H1 (cell line): Measurements from ENCODE around the gene BABAM2. TPM values are rescaled to one million over a fixed set of nuclear protein-coding genes. Genes with fewer than 3 reads are reported as not detected.

ENCODE experiments used
- CTCF ChIA-PET: fragments of 300-600 bp; sonication (Branson Sonifier 250); formaldehyde crosslinking; loops from one replicate; lab custom pipeline; 2021; ENCODE audit not compliant: partially characterized antibody; lab: Charles Lee
- POLR2A ChIA-PET: fragments of 300-600 bp; sonication (Branson Sonifier 250); formaldehyde crosslinking; loops from one replicate; lab custom pipeline; 2021; ENCODE audit warnings: inconsistent platforms; ENCODE audit not compliant: partially characterized antibody; lab: Charles Lee
- DNase-seq, 2 experiments: peaks; one replicate each; pipeline versions ENCODE4 v3.0.0 to v3.0.0-alpha.2; 2010 to 2022; ENCODE audit warnings: low spot score in 2 of 2, low read depth in 1 of 2, mixed read lengths in 1 of 2
- FAIRE-seq: peaks from 2 replicates; lab custom pipeline; 2011; peaks lifted over from hg19 to GRCh38; lab: Jason Lieb, UNC
- H2AFZ ChIP-seq: 2 replicates; pipeline ENCODE4 v1.8.1; 2012; ENCODE audit warnings: low read length, inconsistent platforms
- H2AK5ac ChIP-seq: 2 replicates; pipeline ENCODE4 v1.6.1; 2013; ENCODE audit warnings: low read depth, low read length
- H2BK120ac ChIP-seq: replicated peaks from 2 replicates; pipeline ENCODE3; 2013; ENCODE audit warnings: low read depth, low read length, inconsistent platforms
- H2BK12ac ChIP-seq: 2 replicates; pipeline ENCODE4 v1.6.1; 2013; ENCODE audit warnings: low read depth, low read length
- H2BK15ac ChIP-seq: 2 replicates; pipeline ENCODE4 v1.6.1; 2013; ENCODE audit warnings: low read length
- H2BK20ac ChIP-seq: 2 replicates; pipeline ENCODE4 v1.6.1; 2013; ENCODE audit warnings: low read length
- H2BK5ac ChIP-seq: 2 replicates; pipeline ENCODE4 v1.6.1; 2013; ENCODE audit warnings: low read depth, low read length
- H3K14ac ChIP-seq: 2 replicates; pipeline ENCODE4 v1.6.1; 2013; ENCODE audit warnings: inconsistent platforms; ENCODE audit not compliant: insufficient read length
- H3K18ac ChIP-seq: 2 replicates; pipeline ENCODE4 v1.6.1; 2013; ENCODE audit warnings: low read length; ENCODE audit errors: extremely low read depth
- H3K23ac ChIP-seq: 2 replicates; pipeline ENCODE4 v1.6.1; 2013; ENCODE audit warnings: inconsistent platforms; ENCODE audit not compliant: insufficient read length
- H3K23me2 ChIP-seq: 2 replicates; pipeline ENCODE4 v1.6.1; 2013; ENCODE audit warnings: low read depth, low read length
- H3K27ac ChIP-seq: 2 replicates; pipeline ENCODE4 v1.6.1; 2011; ENCODE audit warnings: low read depth, low read length, inconsistent platforms
- H3K27me3 ChIP-seq, 4 experiments: replicated peaks in 1 of 4; 1 replicate in 1 of 4; 2 replicates in 3 of 4; pipeline versions ENCODE4 v1.6.1 to v1.8.1; 2011 to 2013; ENCODE audit warnings: low read length in 3 of 4, mild to moderate bottlenecking in 3 of 4, inconsistent platforms in 2 of 4, mixed read lengths in 2 of 4, moderate library complexity in 1 of 4; ENCODE audit not compliant: control insufficient read depth in 3 of 4, insufficient read depth in 3 of 4; ENCODE audit errors: extremely low read depth in 1 of 4
- H3K36me3 ChIP-seq, 4 experiments: 2 replicates each; pipeline versions ENCODE4 v1.6.1 to v1.8.1; 2011 to 2013; ENCODE audit warnings: mild to moderate bottlenecking in 4 of 4, low read length in 3 of 4, moderate library complexity in 2 of 4, control low read depth in 1 of 4, inconsistent platforms in 1 of 4; ENCODE audit not compliant: insufficient read depth in 4 of 4, control insufficient read depth in 2 of 4
- H3K4ac ChIP-seq: replicated peaks from 2 replicates; pipeline ENCODE3; 2013; ENCODE audit warnings: low read length, low read depth, mixed read lengths, inconsistent platforms; ENCODE audit not compliant: insufficient read length
- H3K4me1 ChIP-seq, 4 experiments: replicated peaks in 1 of 4; 1 replicate in 1 of 4; 2 replicates in 3 of 4; pipeline versions ENCODE4 v1.6.1 to v1.8.1; 2011 to 2013; ENCODE audit warnings: low read length in 3 of 4, inconsistent platforms in 2 of 4, mixed read lengths in 1 of 4; ENCODE audit not compliant: insufficient read depth in 4 of 4, control insufficient read depth in 3 of 4
- H3K4me2 ChIP-seq, 2 experiments: 2 replicates each; pipeline versions ENCODE4 v1.6.1 to v1.8.1; 2011 to 2013; ENCODE audit warnings: low read depth in 2 of 2, low read length in 2 of 2, control low read depth in 1 of 2, inconsistent platforms in 1 of 2, mild to moderate bottlenecking in 1 of 2; ENCODE audit not compliant: insufficient read depth in 1 of 2
- H3K4me3 ChIP-seq, 4 experiments: fragments of 200-600, 300-600 bp in 1 of 4; sonication (generic), shearing (Covaris generic), sonication (Bioruptor Twin) in 1 of 4; 2 replicates each; pipeline versions ENCODE4 v1.5.1 to v1.8.1; 2011 to 2016; ENCODE audit warnings: low read length in 4 of 4, low read depth in 3 of 4, control low read depth in 2 of 4, inconsistent platforms in 2 of 4, mild to moderate bottlenecking in 2 of 4, mixed read lengths in 1 of 4, moderate library complexity in 1 of 4; ENCODE audit not compliant: insufficient read depth in 2 of 4; ENCODE audit errors: extremely low read depth in 1 of 4
- H3K56ac ChIP-seq: replicated peaks from 2 replicates; pipeline ENCODE3; 2013; ENCODE audit warnings: low read depth, mild to moderate bottlenecking, mixed read lengths, low read length, inconsistent platforms; ENCODE audit not compliant: insufficient read length
- H3K79me1 ChIP-seq: 2 replicates; pipeline ENCODE4 v1.6.1; 2013; ENCODE audit warnings: low read depth, low read length, control low read depth
- H3K79me2 ChIP-seq, 2 experiments: 2 replicates each; pipeline versions ENCODE4 v1.6.1 to v1.8.1; 2012 to 2013; ENCODE audit warnings: low read length in 2 of 2, mild to moderate bottlenecking in 2 of 2, inconsistent platforms in 1 of 2; ENCODE audit not compliant: insufficient read depth in 2 of 2, control insufficient read depth in 1 of 2
- H3K9ac ChIP-seq, 4 experiments: replicated peaks in 1 of 4; 1 replicate in 1 of 4; 2 replicates in 3 of 4; pipeline versions ENCODE4 v1.6.1 to v1.8.1; 2011 to 2013; ENCODE audit warnings: low read depth in 3 of 4, low read length in 3 of 4, control low read depth in 2 of 4, mild to moderate bottlenecking in 2 of 4, moderate library complexity in 2 of 4, inconsistent platforms in 1 of 4; ENCODE audit errors: extremely low read depth in 1 of 4
- H3K9me3 ChIP-seq, 2 experiments: 2 replicates each; pipeline versions ENCODE4 v1.6.1 to v1.8.1; 2012 to 2013; ENCODE audit warnings: mild to moderate bottlenecking in 2 of 2, moderate library complexity in 2 of 2, control low read depth in 1 of 2, inconsistent platforms in 1 of 2, low read depth in 1 of 2, low read length in 1 of 2, mixed read lengths in 1 of 2; ENCODE audit not compliant: insufficient read depth in 2 of 2
- H4K20me1 ChIP-seq, 2 experiments: replicated peaks in 1 of 2; 2 replicates each; pipeline versions ENCODE3 to v1.8.1; 2011 to 2013; ENCODE audit warnings: inconsistent platforms in 2 of 2, low read length in 2 of 2, mild to moderate bottlenecking in 1 of 2; ENCODE audit not compliant: insufficient read depth in 2 of 2, control insufficient read depth in 1 of 2
- H4K5ac ChIP-seq: 2 replicates; pipeline ENCODE4 v1.6.1; 2013; ENCODE audit warnings: low read length, low read depth, mixed read lengths, inconsistent platforms; ENCODE audit not compliant: insufficient read length
- H4K8ac ChIP-seq: 2 replicates; pipeline ENCODE4 v1.8.0; 2013; ENCODE audit warnings: mild to moderate bottlenecking, moderate library complexity, low read length, inconsistent platforms; ENCODE audit not compliant: insufficient read depth; ENCODE audit errors: extremely low read depth
- H4K91ac ChIP-seq: replicated peaks from 2 replicates; pipeline ENCODE3; 2013; ENCODE audit warnings: low read length, mixed read lengths, inconsistent platforms; ENCODE audit not compliant: insufficient read length
- CTCF ChIP-seq, 3 experiments: IDR thresholded peaks; 1 replicate in 2 of 3; 2 replicates in 1 of 3; pipeline versions ENCODE4 v1.5.1 to v1.6.1; 2011; ENCODE audit warnings: low read length in 3 of 3, mild to moderate bottlenecking in 3 of 3, inconsistent platforms in 2 of 3, low read depth in 1 of 3, moderate library complexity in 1 of 3; ENCODE audit not compliant: insufficient read depth in 1 of 3; ENCODE audit errors: control extremely low read depth in 1 of 3
- KDM5A ChIP-seq: fragments of 200-600 bp; IDR thresholded peaks from 2 replicates; pipeline ENCODE4 v1.7.1; 2012; ENCODE audit warnings: mild to moderate bottlenecking, low read length, inconsistent platforms, mixed read lengths
- NRF1 ChIP-seq: IDR thresholded peaks from 2 replicates; pipeline ENCODE4 v1.6.1; 2011; ENCODE audit warnings: mild to moderate bottlenecking, low read depth, low read length, improper control_type of control experiment
- WGBS, 2 experiments: shearing (Covaris generic) in 1 of 2; methylation state at CpG; one replicate each; pipeline versions ENCODE4 v1.1.6 to v1.1.7; 2013 to 2015; ENCODE audit warnings: low lambda C conversion rate in 2 of 2, mixed read lengths in 2 of 2, inconsistent platforms in 1 of 2, low coverage in 1 of 2, missing lambda C conversion rate in 1 of 2; ENCODE audit not compliant: insufficient replicate concordance in 2 of 2, insufficient coverage in 1 of 2, insufficient read length in 1 of 2; ENCODE audit errors: extremely low coverage in 1 of 2, missing lambda C conversion rate in 1 of 2; 5-methylcytosine and 5-hydroxymethylcytosine counted together
- polyA plus RNA-seq, 7 experiments: library from polyadenylated mRNA; depleted of rRNA in 3 of 7; stranded (reverse) in 5 of 7; unstranded in 2 of 7; fragments of >200 nt in 5 of 7; fragments of 200-250 nt in 2 of 7; gene quantifications; 1 replicate in 5 of 7; 2 replicates in 1 of 7; 4 replicates in 1 of 7; pipeline versions ENCODE4 v1.2.1 to v1.2.3, GENCODE V29; 2011 to 2013; ENCODE audit warnings: missing spikeins in 2 of 7, mixed read lengths in 2 of 7
- total RNA-seq: library from RNA; stranded (reverse); fragmentation: NEBNext Ultra II Directional; extraction: Animal tissue kit (Norgen Biotek cat#: 25700); gene quantifications from 2 replicates; pipeline ENCODE4 v1.2.1, GENCODE V29; 2021

Gene BABAM2
- total and polyA plus RNA-seq, 2 of the 8 experiments (the other 6 are each of a cell fraction or from before 2014, with no cell fraction given) = 15.8 to 20.9 TPM

- H2BK20ac ChIP-seq = no peak overlapping the region
- TF ChIP-seq CTCF (IDR thresholded peaks at IDR 0.05; ENCODE audit: control extremely low read depth in 1 of 3, insufficient read depth in 1 of 3, low read depth in 1 of 3, low read length in 3 of 3) (no peak), NRF1 (no peak), KDM5A (no peak)
- no peaks in the 10 kb centered on the region for H3K79me1 ChIP-seq
- WGBS, 2 experiments = 94% methylated on average over 8 of the region's 8 CpGs; no CpG with 5 or more reads in 1 of the 2 experiments
- H2BK12ac ChIP-seq = peak overlapping the region; percentile 14; the same call in 1 of the 2 replicates
- no peak overlapping the region for H2BK120ac ChIP-seq
- no peaks in the 10 kb centered on the region for H3K79me2 ChIP-seq
- no peak overlapping the region for H2AK5ac ChIP-seq
- H3K18ac ChIP-seq = no peak overlapping the region
- no peak overlapping the region for H3K23ac ChIP-seq
- H3K56ac ChIP-seq = no peak overlapping the region
- H3K23me2 ChIP-seq = no peaks in the 10 kb centered on the region
- no peak overlapping the region for H3K4ac ChIP-seq
- no peak overlapping the region for H2BK5ac ChIP-seq
- ChIA-PET POLR2A (interaction anchor here (1.3 kb wide), 1 partner anchor 15 kb away, joined by 4 read pairs; no protein-coding TSS in a partner anchor), CTCF (interaction anchor here (0.6 to 1.0 kb wide), 3 partner anchors 20 to 77 kb away, joined by 3 to 4 read pairs (median 3); no protein-coding TSS in a partner anchor)
- no peak overlapping the region for H3K9ac ChIP-seq
- H2AFZ ChIP-seq = no peak overlapping the region
- H3K27ac ChIP-seq = no peak overlapping the region
- no peak overlapping the region for H3K4me2 ChIP-seq
- H2BK15ac ChIP-seq = no peak overlapping the region
- H4K20me1 ChIP-seq = no peaks in the 10 kb centered on the region
- no peak overlapping the region for H4K5ac ChIP-seq
- no peak overlapping the region for H3K4me3 ChIP-seq
- no peaks in the 10 kb centered on the region for H3K9me3 ChIP-seq
- FAIRE-seq (no peak), DNase-seq (no peak)
- peaks cover 0 to 8% (median 6%) of the 10 kb centered on the region in 4 experiments; a peak in 3 of 7 replicates for H3K27me3 ChIP-seq
- no peak overlapping the region for H4K8ac ChIP-seq
- no peak overlapping the region for H3K14ac ChIP-seq
- H3K4me1 ChIP-seq = peaks cover 0 to 3% (median 3%) of the 10 kb centered on the region in 4 experiments; a peak in 2 of 7 replicates
- no peaks in the 10 kb centered on the region for H3K36me3 ChIP-seq
- no peak overlapping the region for H4K91ac ChIP-seq
Measured at GRCh38 chr2:28375742-28376631, 485.5 kb downstream of the BABAM2 start.
